Chondrocyte (in vitro differentiated cells): ENCODE measurements around the gene VWA2. TPM values are rescaled to one million over a fixed set of nuclear protein-coding genes. Genes with fewer than 3 reads are reported as not detected.

Source experiments
- DNase-seq: peaks from one replicate; pipeline ENCODE4 v3.0.0; 2021; ENCODE audit warnings: mixed read lengths, low spot score
- H3K27ac Mint-ChIP-seq: one replicate; pipeline ENCODE4 v1.8.0; 2021; ENCODE audit warnings: mild to moderate bottlenecking, moderate library complexity, mixed read lengths; ENCODE audit not compliant: unreplicated experiment
- H3K27me3 Mint-ChIP-seq: 2 replicates; pipeline ENCODE4 v1.8.0; 2021; ENCODE audit warnings: low read depth, mixed read lengths
- H3K36me3 Mint-ChIP-seq: 2 replicates; pipeline ENCODE4 v1.8.0; 2021; ENCODE audit warnings: low read depth, mixed read lengths
- H3K4me1 Mint-ChIP-seq: 2 replicates; pipeline ENCODE4 v1.8.0; 2021; ENCODE audit warnings: low read depth, mild to moderate bottlenecking, mixed read lengths
- H3K4me3 Mint-ChIP-seq: one replicate; pipeline ENCODE4 v1.8.0; 2021; ENCODE audit warnings: mild to moderate bottlenecking, moderate library complexity, mixed read lengths; ENCODE audit not compliant: unreplicated experiment
- H3K9me3 Mint-ChIP-seq: 2 replicates; pipeline ENCODE4 v1.8.0; 2021; ENCODE audit warnings: low read depth, mixed read lengths
- total RNA-seq: library from RNA; stranded (reverse); gene quantifications from 3 replicates; pipeline ENCODE4 v1.2.1, GENCODE V29; 2021
- TF ChIP-seq, protein P1 (sequence below): fragments of 200-600 bp; sonication (generic); IDR thresholded peaks from 2 replicates; pipeline ENCODE4 v1.5.0; 2021; ENCODE audit warnings: antibody characterized with exemption, mild to moderate bottlenecking, moderate library complexity

VWA2 gene
- total RNA-seq, 1 donor from 2014 or later = not detected

- Mint-ChIP-seq H3K9me3 (no peaks in the 10 kb centered on the region), H3K27me3 (peaks cover 2% of the 10 kb centered on the region), H3K4me1 (peaks cover 19% of the 10 kb centered on the region), H3K36me3 (peaks cover 2% of the 10 kb centered on the region), H3K4me3 (no peak overlapping the region), H3K27ac (no peak overlapping the region)
- TF ChIP-seq, protein P1, sequence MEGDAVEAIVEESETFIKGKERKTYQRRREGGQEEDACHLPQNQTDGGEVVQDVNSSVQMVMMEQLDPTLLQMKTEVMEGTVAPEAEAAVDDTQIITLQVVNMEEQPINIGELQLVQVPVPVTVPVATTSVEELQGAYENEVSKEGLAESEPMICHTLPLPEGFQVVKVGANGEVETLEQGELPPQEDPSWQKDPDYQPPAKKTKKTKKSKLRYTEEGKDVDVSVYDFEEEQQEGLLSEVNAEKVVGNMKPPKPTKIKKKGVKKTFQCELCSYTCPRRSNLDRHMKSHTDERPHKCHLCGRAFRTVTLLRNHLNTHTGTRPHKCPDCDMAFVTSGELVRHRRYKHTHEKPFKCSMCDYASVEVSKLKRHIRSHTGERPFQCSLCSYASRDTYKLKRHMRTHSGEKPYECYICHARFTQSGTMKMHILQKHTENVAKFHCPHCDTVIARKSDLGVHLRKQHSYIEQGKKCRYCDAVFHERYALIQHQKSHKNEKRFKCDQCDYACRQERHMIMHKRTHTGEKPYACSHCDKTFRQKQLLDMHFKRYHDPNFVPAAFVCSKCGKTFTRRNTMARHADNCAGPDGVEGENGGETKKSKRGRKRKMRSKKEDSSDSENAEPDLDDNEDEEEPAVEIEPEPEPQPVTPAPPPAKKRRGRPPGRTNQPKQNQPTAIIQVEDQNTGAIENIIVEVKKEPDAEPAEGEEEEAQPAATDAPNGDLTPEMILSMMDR = no peak
- DNase-seq = no peak
Measured at GRCh38 chr10:114272696-114273095, 33.6 kb downstream of the VWA2 start.

- H3K27ac Mint-ChIP-seq = no peak overlapping the region
- H3K4me1 Mint-ChIP-seq = peaks cover 19% of the 10 kb centered on the region
- H3K36me3 Mint-ChIP-seq = peaks cover 2% of the 10 kb centered on the region
- TF ChIP-seq, protein P1 = no peak
- H3K4me3 Mint-ChIP-seq = no peak overlapping the region
- DNase-seq = no peak
- H3K9me3 Mint-ChIP-seq = no peaks in the 10 kb centered on the region
- H3K27me3 Mint-ChIP-seq = peaks cover 9% of the 10 kb centered on the region
Measured at GRCh38 chr10:114273910-114274309, 34.9 kb downstream of the VWA2 start.

DNA sequence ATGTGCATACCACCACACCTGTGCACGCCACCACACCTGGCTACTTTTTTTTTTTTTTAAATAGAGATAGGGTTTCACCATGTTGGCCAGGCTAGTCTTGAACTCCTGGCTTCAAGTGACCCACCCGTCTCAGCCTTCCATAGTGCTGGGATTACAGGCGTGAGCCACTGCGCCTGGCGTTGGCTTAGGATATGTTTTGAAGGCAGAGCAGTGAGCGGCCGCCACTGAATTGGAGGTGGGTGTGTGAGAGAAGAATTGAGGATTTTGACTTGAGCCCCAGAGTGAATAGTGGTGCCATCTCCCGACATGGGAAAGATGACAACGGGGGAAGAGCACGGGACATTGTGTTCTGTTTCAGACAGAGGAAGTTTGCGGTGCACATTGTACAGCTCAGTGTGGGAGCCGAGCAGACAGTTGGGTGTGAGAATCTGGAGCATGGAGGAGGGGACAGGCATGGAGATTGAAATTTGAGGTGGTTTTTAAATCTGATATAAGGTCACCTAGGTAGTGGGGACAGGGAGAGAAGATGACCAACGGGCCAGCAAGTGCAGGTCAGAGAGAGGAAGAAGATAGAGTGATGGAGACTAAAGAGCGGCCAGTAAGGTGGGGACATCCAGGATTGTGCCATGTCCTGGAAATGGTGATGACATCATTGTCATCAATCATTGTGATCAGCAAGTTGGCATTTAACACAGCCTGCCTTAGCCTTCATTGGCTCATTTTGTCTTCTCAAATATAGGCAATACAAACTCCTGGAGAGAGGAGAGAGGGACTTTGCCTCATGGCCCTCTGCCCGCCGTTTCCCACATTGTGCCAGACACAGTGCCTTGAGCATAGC is 35.8 kb downstream of the VWA2 start:
- DNase-seq = no peak
- Mint-ChIP-seq H3K4me1 (peaks cover 19% of the 10 kb centered on the region), H3K27me3 (peaks cover 9% of the 10 kb centered on the region), H3K27ac (no peak overlapping the region), H3K9me3 (no peaks in the 10 kb centered on the region), H3K36me3 (peaks cover 2% of the 10 kb centered on the region), H3K4me3 (no peak overlapping the region)
- TF ChIP-seq, protein P1 = no peak

DNA sequence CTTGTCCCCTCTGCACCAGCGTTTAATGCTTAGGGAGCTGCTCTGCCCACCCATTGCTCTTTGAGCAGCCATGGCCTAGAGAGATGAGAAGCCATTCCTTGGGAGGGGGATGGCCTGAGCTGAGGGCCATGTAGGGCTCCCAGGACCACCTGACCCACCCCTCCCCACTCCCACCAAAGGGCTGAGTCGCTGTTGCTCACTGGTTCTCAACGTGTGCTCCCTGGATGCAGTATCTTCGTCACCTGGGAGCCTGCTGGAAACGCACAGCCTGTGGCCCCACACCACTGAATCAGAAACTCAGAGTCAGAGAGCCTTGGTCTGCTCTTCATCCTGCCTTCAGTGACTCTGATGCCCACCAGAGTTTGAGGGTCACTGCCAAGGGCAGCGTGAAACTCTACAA is 37.0 kb downstream of the VWA2 start:
- TF ChIP-seq, protein P1 = no peak
- Mint-ChIP-seq H3K27me3 (peaks cover 9% of the 10 kb centered on the region), H3K9me3 (no peaks in the 10 kb centered on the region), H3K36me3 (peaks cover 2% of the 10 kb centered on the region), H3K27ac (no peak overlapping the region), H3K4me3 (no peak overlapping the region), H3K4me1 (peaks cover 14% of the 10 kb centered on the region)
- DNase-seq = no peak

DNA sequence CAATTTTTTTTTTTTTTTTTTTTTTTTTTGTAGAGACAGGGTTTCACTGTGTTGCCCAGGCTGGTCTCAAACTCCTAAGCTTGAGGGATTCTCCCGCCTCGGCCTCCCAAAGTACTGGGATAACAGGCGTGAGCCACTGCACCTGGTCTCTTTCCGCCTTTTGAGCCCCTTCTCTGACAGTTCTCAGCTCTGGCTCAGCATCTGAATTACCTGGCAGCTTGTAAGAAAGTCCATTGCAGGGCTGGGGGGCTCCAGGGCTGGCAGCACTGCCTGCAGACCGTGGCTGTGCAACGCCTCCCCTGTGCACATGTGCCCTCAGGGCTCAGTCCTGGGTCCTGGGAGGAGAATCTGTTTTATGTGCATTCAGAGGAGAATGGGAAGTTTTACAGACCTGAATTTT is 37.6 kb downstream of the VWA2 start:
- peaks cover 9% of the 10 kb centered on the region for H3K27me3 Mint-ChIP-seq
- TF ChIP-seq, protein P1 = no peak
- no peak overlapping the region for H3K27ac Mint-ChIP-seq
- DNase-seq = no peak
- no peaks in the 10 kb centered on the region for H3K9me3 Mint-ChIP-seq
- H3K36me3 Mint-ChIP-seq = peaks cover 2% of the 10 kb centered on the region
- no peak overlapping the region for H3K4me3 Mint-ChIP-seq
- H3K4me1 Mint-ChIP-seq = peaks cover 8% of the 10 kb centered on the region
